Cardiac septum (tissue), 1 donor: ENCODE results near the gene SPG7. TPM values are rescaled to one million over a fixed set of nuclear protein-coding genes. Genes with fewer than 3 reads are reported as not detected.
"Not testable (repeated sequence)": the region's sequence is repeated elsewhere in the genome, so short reads cannot be mapped to it uniquely, and the experiment has no call there.

ENCODE experiments used
- DNase-seq: peaks from one replicate; pipeline ENCODE4 v3.0.0-alpha.2; 2020; ENCODE audit warnings: low spot score
- intact Hi-C: fragments of 100-400 bp; cut with DNase I; formaldehyde crosslinking; loops from one replicate; pipeline ENCODE4 v1.14.0; 2022
- total RNA-seq: library from RNA; stranded (reverse); fragmentation: NEBNext Ultra II Directional; extraction: Animal tissue kit (Norgen Biotek cat#: 25700); gene quantifications from one replicate; pipeline ENCODE4 v1.2.1, GENCODE V29; 2021
- donor health status: DM: no; HTN: no; CAD: no.

Gene SPG7
- total RNA-seq, 1 donor from 2014 or later: 89.5 TPM

DNA sequence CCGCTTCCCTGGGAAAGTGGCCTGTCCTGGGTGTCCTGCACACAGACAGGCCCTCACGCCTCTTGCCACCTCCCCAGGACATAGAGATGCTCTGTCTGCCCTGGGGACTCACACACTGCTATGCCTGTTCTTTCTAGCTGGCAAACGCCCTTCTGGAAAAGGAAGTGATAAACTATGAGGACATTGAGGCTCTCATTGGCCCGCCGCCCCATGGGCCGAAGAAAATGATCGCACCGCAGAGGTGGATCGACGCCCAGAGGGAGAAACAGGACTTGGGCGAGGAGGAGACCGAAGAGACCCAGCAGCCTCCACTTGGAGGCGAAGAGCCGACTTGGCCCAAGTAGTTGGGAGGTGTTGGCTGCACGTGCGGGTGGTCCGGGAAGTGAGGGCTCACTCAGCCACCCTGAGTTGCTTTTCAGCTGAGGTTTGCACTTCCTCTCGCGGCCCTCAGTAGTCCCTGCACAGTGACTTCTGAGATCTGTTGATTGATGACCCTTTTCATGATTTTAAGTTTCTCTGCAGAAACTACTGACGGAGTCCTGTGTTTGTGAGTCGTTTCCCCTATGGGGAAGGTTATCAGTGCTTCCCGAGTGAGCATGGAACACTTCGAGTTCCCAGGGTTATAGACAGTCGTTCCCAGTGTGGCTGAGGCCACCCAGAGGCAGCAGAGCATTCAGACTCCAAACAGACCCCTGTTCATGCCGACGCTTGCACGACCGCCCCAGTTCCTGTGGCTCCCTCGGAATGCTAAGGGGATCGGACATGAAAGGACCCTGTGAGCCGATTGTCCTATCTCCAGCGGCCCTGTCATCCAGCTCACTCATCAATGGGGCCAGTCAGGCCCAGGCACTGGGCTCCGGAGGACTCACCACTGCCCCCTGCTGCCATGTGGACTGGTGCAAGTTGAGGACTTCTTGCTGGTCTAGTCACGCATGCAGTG lies 48.8 kb downstream of the SPG7 start:
- intact Hi-C loops: loop anchor here (2.0 kb wide), 1 partner anchor 222 kb away; no protein-coding TSS in a partner anchor
- DNase-seq: peak; percentile 88

DNA sequence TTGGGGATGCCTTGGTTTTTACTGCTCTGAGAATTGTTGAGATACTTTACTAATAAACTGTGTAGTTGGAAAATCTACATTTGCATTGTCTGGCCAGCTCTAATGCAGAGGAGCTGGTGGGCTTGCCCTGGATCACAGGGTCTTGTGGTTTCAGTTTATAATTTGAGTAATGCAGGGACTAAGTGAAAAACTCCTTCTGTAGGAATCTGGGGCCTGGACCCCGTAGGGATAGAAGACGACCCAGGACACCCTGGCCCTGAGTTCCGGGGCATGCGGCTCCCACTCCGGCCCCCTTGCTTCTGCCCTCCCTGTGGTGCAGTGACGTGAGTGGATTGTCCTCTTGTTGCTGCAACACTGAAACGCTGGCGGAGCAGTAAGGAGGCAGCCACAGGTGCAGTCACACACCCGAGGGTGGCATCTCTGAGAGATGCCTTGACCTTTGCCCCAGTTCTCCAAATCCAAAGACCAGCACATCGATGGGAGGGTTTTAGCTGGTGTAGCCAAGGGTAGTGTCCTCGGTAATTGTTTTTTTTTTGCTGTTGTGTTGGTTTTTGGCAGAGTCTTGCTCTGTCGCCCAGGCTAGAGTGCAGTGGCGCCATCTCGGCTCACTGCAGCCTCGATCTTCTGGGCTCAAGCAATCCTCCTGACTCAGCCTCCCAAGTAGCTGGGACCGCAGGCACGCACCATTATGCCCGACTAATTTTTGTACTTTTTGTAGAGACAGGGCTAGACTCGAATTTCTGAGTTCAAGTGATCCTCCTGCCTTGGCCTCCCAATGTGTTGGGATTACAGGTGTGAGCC lies 49.7 kb downstream of the SPG7 start:
- intact Hi-C loops: loop anchor here (2.0 kb wide), 1 partner anchor 223 kb away; no protein-coding TSS in a partner anchor
- DNase-seq: no peak

DNA sequence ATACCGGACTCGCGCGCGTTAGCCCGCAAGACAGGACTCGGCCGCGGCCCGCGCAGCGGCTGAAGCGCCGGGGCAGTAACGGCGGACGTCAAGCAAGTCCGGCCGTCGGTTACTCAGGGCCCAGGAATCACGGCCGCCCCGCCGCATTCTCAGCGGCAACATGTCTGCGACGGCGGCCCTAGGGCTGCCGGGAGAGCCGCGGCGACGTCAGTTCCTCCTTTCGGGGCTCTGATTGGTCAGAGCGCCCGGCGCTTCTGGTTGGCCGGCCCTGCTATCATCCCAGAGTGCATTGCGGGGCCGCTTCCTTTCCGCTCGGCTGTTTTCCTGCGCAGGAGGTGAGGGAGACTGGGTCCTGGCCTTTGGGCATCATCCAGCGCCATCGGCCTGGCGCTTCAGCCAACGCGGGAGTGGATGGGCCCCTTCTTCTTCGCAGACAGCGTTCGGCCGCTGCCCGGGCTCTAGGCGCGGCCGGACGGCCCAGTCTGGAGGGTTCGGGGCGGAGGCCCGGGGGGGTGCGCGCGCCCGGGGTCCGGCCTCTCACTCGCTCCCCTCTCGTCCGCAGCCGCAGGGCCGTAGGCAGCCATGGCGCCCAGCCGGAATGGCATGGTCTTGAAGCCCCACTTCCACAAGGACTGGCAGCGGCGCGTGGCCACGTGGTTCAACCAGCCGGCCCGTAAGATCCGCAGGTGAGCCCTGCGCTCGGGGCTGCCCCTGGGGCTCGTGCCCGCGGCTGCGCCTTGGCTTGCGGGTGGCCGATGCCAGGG lies 52.4 kb downstream of the SPG7 start, which contains the start of gene RPL13:
Gene RPL13, plus strand, starts transcription at position 305 of the 764 bp plus-strand sequence. Its CDS starts 278 bp downstream, at position 583.
- DNase-seq: peak; percentile 98
- intact Hi-C loops: no loop called here

DNA sequence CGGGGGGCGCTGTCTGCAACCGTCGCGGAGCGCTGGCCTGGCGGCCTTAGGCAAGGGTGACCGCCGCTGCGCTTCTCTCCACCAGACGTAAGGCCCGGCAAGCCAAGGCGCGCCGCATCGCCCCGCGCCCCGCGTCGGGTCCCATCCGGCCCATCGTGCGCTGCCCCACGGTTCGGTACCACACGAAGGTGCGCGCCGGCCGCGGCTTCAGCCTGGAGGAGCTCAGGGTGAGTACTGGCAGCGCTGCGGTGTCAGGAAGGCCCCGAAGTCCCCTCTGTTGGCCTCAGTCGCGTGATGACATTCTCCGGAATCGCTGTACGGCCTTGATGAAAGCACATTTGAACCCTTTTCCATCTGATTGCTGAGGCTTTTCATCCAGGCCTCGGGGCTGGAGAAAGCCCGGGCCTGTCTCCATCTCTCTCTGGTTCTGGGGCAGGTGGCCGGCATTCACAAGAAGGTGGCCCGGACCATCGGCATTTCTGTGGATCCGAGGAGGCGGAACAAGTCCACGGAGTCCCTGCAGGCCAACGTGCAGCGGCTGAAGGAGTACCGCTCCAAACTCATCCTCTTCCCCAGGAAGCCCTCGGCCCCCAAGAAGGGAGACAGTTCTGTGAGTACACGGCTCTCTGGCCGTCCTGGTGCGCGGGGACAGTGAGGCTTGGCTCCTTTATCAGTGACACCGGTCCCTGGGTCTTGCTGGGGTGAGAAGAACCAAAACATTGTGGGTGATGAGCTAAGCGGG lies 53.1 kb downstream of the SPG7 start:
- intact Hi-C loops: no loop called here
- DNase-seq: no peak

DNA sequence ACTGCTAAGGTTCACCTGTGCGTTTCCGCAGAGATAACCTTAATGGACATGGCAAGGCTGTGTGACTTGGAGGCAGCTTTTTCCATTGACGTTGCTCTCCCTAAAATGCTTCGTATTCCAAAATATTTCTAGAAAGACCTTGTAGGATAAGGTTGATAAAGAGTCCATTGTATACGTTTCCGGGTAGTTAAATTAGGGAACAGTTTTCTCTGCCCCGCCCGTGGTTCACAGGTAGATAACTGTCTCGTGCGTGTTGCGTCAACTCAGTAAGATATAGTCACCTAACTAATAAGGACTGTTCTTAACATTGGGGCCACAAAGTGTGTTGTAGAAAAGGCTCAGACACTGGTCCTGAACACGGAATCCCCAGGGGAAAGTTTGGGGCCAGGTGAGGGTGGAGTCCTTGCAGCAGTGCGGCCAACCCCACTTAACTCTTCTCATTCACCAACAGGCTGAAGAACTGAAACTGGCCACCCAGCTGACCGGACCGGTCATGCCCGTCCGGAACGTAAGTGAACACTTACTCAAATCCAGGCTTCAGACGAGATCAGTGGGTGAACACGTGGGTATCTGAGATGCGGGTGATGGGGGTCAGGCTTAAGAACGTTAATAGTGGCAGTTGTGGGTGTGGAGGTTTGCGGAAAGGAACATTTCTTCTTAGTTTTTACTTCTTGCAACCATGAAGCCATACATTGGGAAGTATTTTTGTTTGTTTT lies 53.8 kb downstream of the SPG7 start:
- intact Hi-C loops: no loop called here
- DNase-seq: no peak

DNA sequence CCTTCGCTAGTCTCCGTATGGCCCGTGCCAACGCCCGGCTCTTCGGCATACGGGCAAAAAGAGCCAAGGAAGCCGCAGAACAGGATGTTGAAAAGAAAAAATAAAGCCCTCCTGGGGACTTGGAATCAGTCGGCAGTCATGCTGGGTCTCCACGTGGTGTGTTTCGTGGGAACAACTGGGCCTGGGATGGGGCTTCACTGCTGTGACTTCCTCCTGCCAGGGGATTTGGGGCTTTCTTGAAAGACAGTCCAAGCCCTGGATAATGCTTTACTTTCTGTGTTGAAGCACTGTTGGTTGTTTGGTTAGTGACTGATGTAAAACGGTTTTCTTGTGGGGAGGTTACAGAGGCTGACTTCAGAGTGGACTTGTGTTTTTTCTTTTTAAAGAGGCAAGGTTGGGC lies 54.7 kb downstream of the SPG7 start:
- intact Hi-C loops: no loop called here
- DNase-seq: no peak

DNA sequence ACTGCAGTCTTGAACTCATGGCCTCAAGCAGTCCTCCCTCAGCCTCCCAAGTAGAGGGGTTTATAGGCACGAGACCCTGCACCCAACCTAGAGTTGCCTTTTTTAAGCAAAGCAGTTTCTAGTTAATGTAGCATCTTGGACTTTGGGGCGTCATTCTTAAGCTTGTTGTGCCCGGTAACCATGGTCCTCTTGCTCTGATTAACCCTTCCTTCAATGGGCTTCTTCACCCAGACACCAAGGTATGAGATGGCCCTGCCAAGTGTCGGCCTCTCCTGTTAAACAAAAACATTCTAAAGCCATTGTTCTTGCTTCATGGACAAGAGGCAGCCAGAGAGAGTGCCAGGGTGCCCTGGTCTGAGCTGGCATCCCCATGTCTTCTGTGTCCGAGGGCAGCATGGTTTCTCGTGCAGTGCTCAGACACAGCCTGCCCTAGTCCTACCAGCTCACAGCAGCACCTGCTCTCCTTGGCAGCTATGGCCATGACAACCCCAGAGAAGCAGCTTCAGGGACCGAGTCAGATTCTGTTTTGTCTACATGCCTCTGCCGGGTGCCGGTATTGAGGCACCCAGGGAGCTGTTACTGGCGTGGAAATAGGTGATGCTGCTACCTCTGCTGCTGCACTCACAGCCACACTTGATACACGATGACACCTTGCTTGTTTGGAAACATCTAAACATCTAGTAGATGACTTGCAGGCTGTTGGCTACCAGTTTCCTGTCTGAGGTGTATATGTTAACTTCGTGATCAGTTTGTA lies 55.6 kb downstream of the SPG7 start:
- intact Hi-C loops: no loop called here
- no peak for DNase-seq

DNA sequence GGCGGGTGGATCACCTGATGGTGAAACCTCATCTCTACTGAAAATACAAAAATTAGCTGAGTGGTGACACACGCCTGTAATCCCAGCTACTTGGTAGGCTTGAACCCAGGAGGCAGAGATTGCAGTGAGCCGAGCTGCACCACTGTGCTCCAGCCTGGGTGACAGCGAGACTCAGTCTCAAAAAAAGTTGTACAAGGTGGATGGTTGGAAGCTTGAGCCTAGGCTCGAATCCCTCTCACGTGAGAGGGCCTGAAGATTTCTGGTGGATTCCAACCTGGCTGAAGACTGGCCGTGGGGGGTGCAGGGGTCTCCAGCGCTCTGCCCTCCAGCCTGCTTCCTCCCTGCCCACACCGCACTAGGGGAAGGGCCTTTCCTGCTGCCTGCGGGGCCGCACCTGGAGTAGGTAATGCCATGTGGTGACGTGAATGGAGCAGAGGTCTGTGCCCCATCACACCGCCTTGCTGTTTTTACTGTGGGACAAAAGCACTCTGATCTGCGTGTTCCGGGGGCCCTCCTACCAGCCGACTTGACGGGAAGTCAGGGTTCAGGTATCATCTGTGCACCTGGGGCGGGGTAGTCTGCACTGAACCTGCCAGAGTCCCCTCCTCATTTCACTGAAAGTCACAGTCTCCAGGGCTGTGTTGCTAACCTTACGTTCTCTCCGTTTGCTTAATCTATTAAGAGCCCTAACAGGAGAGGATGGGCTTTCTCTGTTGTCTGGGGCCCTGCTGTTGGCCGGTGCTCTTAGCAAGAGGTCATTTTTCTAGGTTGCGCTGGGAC lies 56.5 kb downstream of the SPG7 start:
- DNase-seq: no peak
- intact Hi-C loops: no loop called here

DNA sequence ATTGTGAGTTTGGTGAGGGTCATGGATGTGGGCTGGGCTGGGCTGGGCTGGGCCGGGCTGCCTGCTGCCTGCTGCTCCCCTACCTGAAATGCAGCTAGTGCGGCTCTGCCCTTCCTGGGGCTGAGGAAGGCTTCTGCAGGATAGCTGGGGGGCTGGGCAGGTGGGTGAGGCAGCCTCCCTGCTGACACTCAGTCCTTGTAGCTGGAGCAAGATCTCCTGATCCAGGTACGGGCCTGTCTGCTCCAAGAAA lies 57.0 kb downstream of the SPG7 start:
- DNase-seq: no peak
- intact Hi-C loops: no loop called here

DNA sequence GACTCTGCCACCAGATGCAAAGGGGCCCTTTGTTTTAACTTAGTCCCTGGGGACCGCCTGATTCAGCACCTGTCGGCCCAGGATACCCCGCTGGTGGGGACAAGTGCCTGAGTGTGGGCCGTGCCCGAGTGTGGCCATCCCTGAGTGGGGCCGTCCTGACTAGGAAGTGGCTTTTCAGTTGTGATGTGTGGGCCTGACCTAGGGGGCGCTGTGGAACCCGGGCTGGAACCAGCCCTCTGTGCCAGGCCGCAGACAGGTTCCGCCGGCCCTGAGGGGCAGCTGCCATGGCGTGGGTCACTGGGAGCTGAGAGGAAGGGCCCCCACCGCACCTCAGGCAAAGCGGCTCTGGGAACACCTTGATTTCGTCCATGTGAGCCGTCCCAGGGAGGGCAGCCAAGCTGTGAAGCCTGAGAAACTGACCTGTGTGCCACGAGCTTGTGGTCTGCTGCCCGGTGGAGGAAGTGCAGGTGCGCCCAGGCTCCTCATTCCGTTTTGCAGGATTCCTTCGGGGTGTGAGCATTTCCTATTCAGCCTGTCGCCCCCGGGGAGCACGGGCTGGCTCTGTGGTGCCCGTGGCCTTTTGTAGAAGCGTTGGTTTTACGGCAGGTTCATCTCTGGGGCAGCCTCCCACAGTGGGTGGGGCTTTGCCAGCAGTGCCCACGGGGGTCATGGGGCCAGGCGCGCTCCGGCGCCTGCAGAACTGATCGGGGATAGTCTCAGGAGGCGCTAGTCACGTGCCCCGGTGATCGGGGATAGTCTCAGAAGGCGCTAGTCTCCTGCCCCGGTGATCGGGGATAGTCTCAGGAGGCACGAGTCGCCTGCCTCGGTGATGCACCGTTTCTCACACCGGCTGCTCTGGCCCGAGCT lies 57.5 kb downstream of the SPG7 start:
- no peak for DNase-seq
- intact Hi-C loops: no loop called here

DNA sequence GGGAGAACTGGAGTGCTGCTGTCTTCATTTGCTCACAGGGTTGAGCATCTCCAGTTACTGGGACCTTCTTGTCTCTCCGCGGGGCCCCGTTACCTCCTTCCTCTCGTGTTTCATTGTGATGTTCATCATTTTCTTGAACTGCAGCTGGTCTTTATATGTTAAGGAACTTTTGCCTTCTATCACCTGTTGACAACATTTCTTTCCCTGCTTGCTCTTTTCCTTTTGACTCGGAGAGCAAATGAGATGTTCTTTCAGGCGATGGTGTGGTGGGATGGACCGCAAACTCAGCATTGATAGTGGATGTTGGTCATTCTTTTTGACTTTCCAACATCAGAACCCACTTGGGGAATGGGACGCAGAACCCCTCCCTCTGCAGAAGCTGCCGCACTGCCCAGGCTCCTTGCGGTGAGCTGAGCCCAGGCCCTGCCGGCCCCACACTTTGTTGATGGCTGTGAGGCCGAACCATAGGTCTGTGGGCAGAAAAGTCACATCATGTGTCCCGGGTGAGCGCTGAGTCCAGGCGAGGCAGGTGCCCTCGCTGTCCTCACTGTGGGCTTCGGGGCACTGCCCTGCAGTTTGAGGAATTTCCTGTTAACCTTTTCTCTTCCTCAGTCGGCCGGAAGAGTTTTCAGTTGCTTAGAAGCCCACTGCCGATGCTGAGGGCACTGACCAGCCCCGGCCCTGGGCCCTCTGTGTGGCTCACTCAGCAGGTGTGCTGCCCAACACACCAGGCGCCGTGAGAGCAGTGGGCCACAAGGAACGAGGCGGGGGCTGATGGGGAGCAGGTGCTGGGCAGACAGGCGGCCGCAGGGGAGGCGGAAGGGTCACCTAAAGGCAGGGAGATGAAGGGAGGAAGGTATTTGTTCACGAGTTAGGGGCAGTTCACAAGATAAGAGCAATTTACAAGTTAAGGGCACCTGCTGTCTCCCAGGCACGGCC lies 59.7 kb downstream of the SPG7 start:
- no peak for DNase-seq
- intact Hi-C loops: no loop called here

DNA sequence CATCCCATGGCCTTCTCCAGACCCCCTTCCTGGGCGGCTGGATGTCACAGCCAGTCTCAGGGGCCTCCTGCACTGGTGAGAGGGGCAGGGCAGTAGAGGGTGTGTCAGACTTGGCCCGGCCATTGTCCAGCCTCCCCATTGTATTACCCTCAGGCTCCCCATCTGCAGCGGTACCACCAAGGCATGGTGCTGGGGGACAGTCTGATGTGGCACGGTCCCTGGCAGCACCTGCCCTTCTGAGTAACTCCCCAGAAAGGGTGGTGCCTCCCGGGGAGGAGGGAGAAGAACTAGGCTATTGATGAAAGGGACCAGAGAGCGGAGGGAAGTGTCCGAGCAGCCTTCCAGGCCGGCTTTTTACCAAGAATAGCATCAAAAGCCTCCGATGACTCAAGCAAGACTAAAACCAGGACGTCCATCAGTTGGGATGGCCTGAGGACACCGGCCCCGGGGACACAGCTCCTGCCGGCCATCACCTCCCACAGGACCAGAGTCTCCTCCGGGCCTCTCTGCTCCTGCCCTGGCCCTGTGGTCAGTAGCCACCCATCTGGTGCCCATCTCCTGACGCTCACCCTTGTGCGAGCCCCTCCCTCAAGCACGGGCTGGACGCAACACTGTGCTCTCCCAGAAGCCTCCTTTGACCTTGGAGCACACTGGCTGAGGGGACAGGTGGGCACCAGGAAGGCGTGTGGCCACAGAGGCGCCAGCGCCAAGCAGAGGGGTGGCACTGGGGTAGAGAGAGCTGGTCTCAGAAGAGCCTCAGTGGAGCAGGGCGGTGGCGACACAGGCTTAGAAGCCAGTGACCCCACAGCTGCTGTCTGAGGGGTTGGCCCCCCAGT lies 61.5 kb downstream of the SPG7 start:
- DNase-seq: no peak
- intact Hi-C loops: no loop called here

DNA sequence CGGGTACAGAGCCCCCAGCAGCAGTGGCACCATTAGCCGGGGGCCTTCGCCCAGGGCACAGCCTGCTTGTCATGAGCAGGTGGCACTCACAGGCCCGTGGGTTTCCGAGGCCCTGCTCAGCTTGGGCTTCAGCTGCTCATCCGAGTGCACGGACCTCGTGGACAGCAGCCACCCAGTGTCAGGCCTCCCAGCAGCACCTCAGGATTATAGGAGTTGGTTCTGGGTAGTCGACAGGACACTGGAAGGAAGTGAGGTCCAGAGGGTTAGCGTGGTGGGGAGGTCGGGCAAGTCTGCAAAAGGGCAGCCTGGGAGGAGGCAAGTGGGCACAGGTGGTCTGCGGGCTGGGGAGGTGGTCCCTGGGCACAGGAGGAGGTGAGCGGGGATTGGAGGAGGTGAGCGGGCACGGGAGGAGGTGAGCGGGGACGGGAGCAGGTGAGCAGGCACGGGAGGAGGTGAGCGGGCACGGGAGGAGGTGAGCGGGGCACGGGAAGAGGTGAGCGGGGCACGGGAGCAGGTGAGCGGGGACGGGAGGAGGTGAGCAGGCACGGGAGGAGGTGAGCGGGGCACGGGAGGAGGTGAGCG lies 62.2 kb downstream of the SPG7 start:
- intact Hi-C loops: no loop called here
- no peak for DNase-seq

DNA sequence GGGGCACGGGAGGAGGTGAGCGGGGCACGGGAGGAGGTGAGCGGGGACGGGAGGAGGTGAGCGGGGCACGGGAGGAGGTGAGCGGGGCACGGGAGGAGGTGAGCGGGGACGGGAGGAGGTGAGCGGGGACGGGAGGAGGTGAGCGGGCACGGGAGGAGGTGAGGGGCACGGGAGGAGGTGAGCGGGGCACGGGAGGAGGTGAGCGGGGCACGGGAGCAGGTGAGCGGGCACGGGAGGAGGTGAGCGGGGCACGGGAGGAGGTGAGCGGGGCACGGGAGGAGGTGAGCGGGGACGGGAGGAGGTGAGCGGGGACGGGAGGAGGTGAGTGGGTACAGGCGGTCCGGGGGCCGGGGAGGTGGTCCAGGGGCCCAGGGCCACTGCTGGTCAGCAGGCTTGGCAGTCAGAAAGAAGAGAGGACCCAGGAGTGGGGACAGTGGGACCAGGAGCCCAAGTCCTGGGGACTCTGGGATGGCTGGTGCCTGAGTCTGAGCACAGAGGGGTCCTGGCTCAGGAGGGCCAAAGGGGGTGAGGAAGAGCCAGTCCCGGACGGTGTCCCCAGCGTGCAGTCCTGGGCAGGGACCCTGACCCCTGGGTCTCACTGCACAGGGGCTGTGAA lies 62.9 kb downstream of the SPG7 start:
- DNase-seq, intact Hi-C loops: not testable (repeated sequence)
